ENCODE measurements around the gene SEC14L1.

DNA sequence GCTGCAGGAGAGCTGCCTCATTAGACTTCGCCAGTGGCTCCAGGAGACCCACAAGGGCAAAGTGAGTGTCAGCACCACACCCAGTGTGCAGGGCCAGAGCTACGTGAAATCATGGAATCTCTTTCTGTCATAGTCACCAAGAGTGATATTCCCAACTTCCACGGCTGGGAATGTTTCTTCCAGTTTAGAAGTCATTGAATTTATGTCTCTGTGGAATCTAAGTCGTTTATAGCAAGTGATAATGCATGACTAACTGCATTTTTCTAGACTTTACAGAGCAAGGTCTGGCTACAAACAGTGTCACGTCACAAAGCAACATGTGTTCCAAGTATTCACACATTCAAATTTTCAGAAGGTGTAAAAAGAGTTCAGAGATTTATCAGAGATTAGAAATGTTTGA is 55.5 kb downstream of the SEC14L1 start:
- TF ChIP-seq, protein P1, sequence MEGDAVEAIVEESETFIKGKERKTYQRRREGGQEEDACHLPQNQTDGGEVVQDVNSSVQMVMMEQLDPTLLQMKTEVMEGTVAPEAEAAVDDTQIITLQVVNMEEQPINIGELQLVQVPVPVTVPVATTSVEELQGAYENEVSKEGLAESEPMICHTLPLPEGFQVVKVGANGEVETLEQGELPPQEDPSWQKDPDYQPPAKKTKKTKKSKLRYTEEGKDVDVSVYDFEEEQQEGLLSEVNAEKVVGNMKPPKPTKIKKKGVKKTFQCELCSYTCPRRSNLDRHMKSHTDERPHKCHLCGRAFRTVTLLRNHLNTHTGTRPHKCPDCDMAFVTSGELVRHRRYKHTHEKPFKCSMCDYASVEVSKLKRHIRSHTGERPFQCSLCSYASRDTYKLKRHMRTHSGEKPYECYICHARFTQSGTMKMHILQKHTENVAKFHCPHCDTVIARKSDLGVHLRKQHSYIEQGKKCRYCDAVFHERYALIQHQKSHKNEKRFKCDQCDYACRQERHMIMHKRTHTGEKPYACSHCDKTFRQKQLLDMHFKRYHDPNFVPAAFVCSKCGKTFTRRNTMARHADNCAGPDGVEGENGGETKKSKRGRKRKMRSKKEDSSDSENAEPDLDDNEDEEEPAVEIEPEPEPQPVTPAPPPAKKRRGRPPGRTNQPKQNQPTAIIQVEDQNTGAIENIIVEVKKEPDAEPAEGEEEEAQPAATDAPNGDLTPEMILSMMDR (IDR thresholded peaks at IDR 0.05; ENCODE audit: control extremely low read depth in 1 of 3, insufficient read depth in 1 of 3, low read depth in 1 of 3, low read length in 3 of 3) = no peak
- TF ChIP-seq, protein P2, sequence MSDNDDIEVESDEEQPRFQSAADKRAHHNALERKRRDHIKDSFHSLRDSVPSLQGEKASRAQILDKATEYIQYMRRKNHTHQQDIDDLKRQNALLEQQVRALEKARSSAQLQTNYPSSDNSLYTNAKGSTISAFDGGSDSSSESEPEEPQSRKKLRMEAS (IDR thresholded peaks at IDR 0.05) = no peak
- TF ChIP-seq RBBP5 (IDR thresholded peaks at IDR 0.05; ENCODE audit: borderline replicate concordance, low read depth, low read length) (no peak), TAF7 (optimal IDR thresholded peaks at IDR 0.05; ENCODE audit: borderline replicate concordance, low read depth, low read length) (no peak), SAP30 (IDR thresholded peaks at IDR 0.05; ENCODE audit: insufficient read depth, insufficient replicate concordance, low read length) (no peak), EZH2 (IDR thresholded peaks at IDR 0.05; ENCODE audit: low read depth, low read length, severe bottlenecking) (no peak), NRF1 (IDR thresholded peaks at IDR 0.05; ENCODE audit: low read depth, low read length) (no peak), RAD21 (IDR thresholded peaks at IDR 0.05 in 1 of 2, conservative IDR thresholded peaks at IDR 0.05 in 1 of 2; ENCODE audit: low read depth in 2 of 2, low read length in 2 of 2) (no peak), BACH1 (IDR thresholded peaks at IDR 0.05; ENCODE audit: low read length) (no peak), POLR2AphosphoS5 (IDR thresholded peaks at IDR 0.05; ENCODE audit: low read depth, low read length) (no peak), TBP (IDR thresholded peaks at IDR 0.05; ENCODE audit: low read depth, low read length) (no peak), CHD2 (IDR thresholded peaks at IDR 0.05; ENCODE audit: low read length) (no peak)
- TF ChIP-seq, protein P3, sequence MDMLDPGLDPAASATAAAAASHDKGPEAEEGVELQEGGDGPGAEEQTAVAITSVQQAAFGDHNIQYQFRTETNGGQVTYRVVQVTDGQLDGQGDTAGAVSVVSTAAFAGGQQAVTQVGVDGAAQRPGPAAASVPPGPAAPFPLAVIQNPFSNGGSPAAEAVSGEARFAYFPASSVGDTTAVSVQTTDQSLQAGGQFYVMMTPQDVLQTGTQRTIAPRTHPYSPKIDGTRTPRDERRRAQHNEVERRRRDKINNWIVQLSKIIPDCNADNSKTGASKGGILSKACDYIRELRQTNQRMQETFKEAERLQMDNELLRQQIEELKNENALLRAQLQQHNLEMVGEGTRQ (IDR thresholded peaks at IDR 0.05; ENCODE audit: low read length) = no peak
- TF ChIP-seq, protein P4, sequence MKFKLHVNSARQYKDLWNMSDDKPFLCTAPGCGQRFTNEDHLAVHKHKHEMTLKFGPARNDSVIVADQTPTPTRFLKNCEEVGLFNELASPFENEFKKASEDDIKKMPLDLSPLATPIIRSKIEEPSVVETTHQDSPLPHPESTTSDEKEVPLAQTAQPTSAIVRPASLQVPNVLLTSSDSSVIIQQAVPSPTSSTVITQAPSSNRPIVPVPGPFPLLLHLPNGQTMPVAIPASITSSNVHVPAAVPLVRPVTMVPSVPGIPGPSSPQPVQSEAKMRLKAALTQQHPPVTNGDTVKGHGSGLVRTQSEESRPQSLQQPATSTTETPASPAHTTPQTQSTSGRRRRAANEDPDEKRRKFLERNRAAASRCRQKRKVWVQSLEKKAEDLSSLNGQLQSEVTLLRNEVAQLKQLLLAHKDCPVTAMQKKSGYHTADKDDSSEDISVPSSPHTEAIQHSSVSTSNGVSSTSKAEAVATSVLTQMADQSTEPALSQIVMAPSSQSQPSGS (IDR thresholded peaks at IDR 0.05; ENCODE audit: low read length) = no peak
